ENCODE measurements around the gene POLD3. TPM values are rescaled to one million over a fixed set of nuclear protein-coding genes. Genes with fewer than 3 reads are reported as not detected.

The POLD3 gene
- total RNA-seq, 1 donor from 2014 or later = 38.3 TPM

- intact Hi-C loops (cut with micrococcal nuclease) = loop anchor here (1.0 kb wide), 1 partner anchor 10 kb away; the partner anchor contains the start of gene POLD3
Observed at GRCh38 chr11:74581954-74582547, 10.3 kb upstream of the POLD3 start.

GRCh38 chr11:74583024-74583624 lies 9.3 kb upstream of the POLD3 start:
- intact Hi-C loops (cut with micrococcal nuclease) = no loop called here

GRCh38 chr11:74590492-74590891 lies 1.9 kb upstream of the POLD3 start:
- intact Hi-C loops (cut with micrococcal nuclease) = loop anchor here (5.0 to 10.0 kb wide), 4 partner anchors 418 to 1222 kb away; partner anchors contain the start of genes C2CD3, PPME1 and UCP2

- intact Hi-C loops (cut with micrococcal nuclease) = loop anchor here (1.0 to 10.0 kb wide), 11 partner anchors 11 to 1220 kb away; partner anchors contain the start of genes C2CD3, COA4, LIPT2 and PAAF1
Observed at GRCh38 chr11:74592063-74592440, 330 bp upstream of the POLD3 start.

GRCh38 chr11:74593463-74593862 lies 1.1 kb downstream of the POLD3 start:
- intact Hi-C loops (cut with micrococcal nuclease) = loop anchor here (2.0 to 10.0 kb wide), 6 partner anchors 155 to 1219 kb away; partner anchors contain the start of genes C2CD3, COA4, PAAF1 and PPME1

- intact Hi-C loops (cut with micrococcal nuclease) = no loop called here
Observed at GRCh38 chr11:74602637-74603556, 10.5 kb downstream of the POLD3 start.

GRCh38 chr11:74603845-74604244 lies 11.5 kb downstream of the POLD3 start:
- intact Hi-C loops (cut with micrococcal nuclease) = no loop called here

- intact Hi-C loops (cut with micrococcal nuclease) = no loop called here
Observed at GRCh38 chr11:74604311-74604710, 11.9 kb downstream of the POLD3 start.

- intact Hi-C loops (cut with micrococcal nuclease) = no loop called here
Observed at GRCh38 chr11:74605403-74605802, 13.0 kb downstream of the POLD3 start.

- intact Hi-C loops (cut with micrococcal nuclease) = no loop called here
Observed at GRCh38 chr11:74608431-74608830, 16.0 kb downstream of the POLD3 start.

- intact Hi-C loops (cut with micrococcal nuclease) = no loop called here
Observed at GRCh38 chr11:74611369-74611861, 19.0 kb downstream of the POLD3 start.

GRCh38 chr11:74612877-74613276 lies 20.5 kb downstream of the POLD3 start:
- intact Hi-C loops (cut with micrococcal nuclease) = no loop called here

GRCh38 chr11:74615311-74615710 lies 22.9 kb downstream of the POLD3 start:
- intact Hi-C loops (cut with micrococcal nuclease) = no loop called here

- intact Hi-C loops (cut with micrococcal nuclease) = no loop called here
Observed at GRCh38 chr11:74615988-74616387, 23.6 kb downstream of the POLD3 start.

GRCh38 chr11:74620531-74620930 lies 28.1 kb downstream of the POLD3 start:
- intact Hi-C loops (cut with micrococcal nuclease) = no loop called here

- intact Hi-C loops (cut with micrococcal nuclease) = no loop called here
Observed at GRCh38 chr11:74626130-74626529, 33.7 kb downstream of the POLD3 start.

GRCh38 chr11:74626604-74627003 lies 34.2 kb downstream of the POLD3 start:
- intact Hi-C loops (cut with micrococcal nuclease) = no loop called here

GRCh38 chr11:74627381-74627780 lies 35.0 kb downstream of the POLD3 start:
- intact Hi-C loops (cut with micrococcal nuclease) = no loop called here

- intact Hi-C loops (cut with micrococcal nuclease) = no loop called here
Observed at GRCh38 chr11:74630043-74630442, 37.7 kb downstream of the POLD3 start.

GRCh38 chr11:74633406-74634393 lies 41.3 kb downstream of the POLD3 start:
- intact Hi-C loops (cut with micrococcal nuclease) = no loop called here
